Measurements from ENCODE around the gene GPNMB. TPM values are rescaled to one million over a fixed set of nuclear protein-coding genes. Genes with fewer than 3 reads are reported as not detected.

The GPNMB gene
- total RNA-seq, 1 experiment from 2014 or later: 1.2 TPM

DNA sequence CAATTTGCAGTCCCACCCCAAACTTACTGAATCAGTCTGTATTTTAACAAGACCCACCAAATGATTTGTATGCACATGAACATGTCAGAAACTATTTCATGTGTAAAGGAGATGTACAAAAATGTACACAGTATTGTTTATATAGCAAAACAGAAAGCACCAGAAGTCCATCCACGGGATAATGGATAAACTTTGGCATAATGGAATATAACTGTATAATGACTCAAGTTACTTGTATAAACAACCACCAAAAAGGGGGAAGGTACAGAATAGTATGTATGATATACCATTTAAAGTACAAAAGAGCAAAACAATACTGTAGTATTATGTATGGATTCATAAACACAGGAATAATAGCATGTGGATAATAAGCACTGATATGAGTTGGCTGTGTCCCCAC is 42.3 kb upstream of the GPNMB start:
- Histone ChIP-seq H3K4ac (ENCODE audit: low read depth, low read length) (no peak overlapping the region), H3K79me1 (ENCODE audit: insufficient read depth, low read depth, low read length, poor library complexity, severe bottlenecking) (no peaks in the 10 kb centered on the region), H3K27me3 (ENCODE audit: insufficient read depth, low read length) (no peaks in the 10 kb centered on the region), H3T11ph (ENCODE audit: low read length) (no peak overlapping the region), H2BK15ac (ENCODE audit: low read depth, low read length) (no peak overlapping the region), H2BK120ac (ENCODE audit: low read depth, low read length, poor library complexity, severe bottlenecking) (no peak overlapping the region), H3K23ac (ENCODE audit: insufficient read length, low read depth, low read length) (no peak overlapping the region), H4K5ac (ENCODE audit: insufficient read length, low read depth, low read length) (no peak overlapping the region), H2AK5ac (ENCODE audit: insufficient read length, low read length) (no peak overlapping the region), H2BK20ac (ENCODE audit: low read depth, low read length, poor library complexity, severe bottlenecking) (no peak overlapping the region), H2AFZ (ENCODE audit: low read length) (no peak overlapping the region), H3K4me1 (ENCODE audit: insufficient read depth, low read length) (no peaks in the 10 kb centered on the region), H2BK5ac (ENCODE audit: insufficient read length, low read length) (no peak overlapping the region), H3K9me3 (ENCODE audit: control insufficient read depth, low read depth, low read length) (no peaks in the 10 kb centered on the region), H4K20me1 (ENCODE audit: control insufficient read depth, insufficient read depth, insufficient read length) (no peaks in the 10 kb centered on the region), H3K23me2 (ENCODE audit: insufficient read length, low read depth, low read length, poor library complexity, severe bottlenecking) (no peaks in the 10 kb centered on the region), H3K14ac (ENCODE audit: insufficient read depth, low read length) (no peak overlapping the region), H3K56ac (ENCODE audit: insufficient read length, low read depth, low read length) (no peak overlapping the region), H3K18ac (ENCODE audit: insufficient read length, low read depth, low read length) (no peak overlapping the region), H3K9ac (ENCODE audit: extremely low read depth, insufficient read length, low read length) (no peak overlapping the region), H2BK12ac (ENCODE audit: insufficient read length, low read depth, low read length) (no peak overlapping the region), H4K8ac (replicated peaks; ENCODE audit: insufficient read length, low read depth, low read length) (no peak overlapping the region), H3K79me2 (ENCODE audit: insufficient read depth, low read length) (no peaks in the 10 kb centered on the region), H3K4me2 (ENCODE audit: insufficient read depth, insufficient read length, low read length) (no peak overlapping the region), H4K91ac (ENCODE audit: insufficient read length, low read depth, low read length) (no peak overlapping the region), H3K27ac (ENCODE audit: insufficient read length, low read depth, low read length) (no peak overlapping the region)
- DNase-seq: no peak
- TF ChIP-seq, protein P1, sequence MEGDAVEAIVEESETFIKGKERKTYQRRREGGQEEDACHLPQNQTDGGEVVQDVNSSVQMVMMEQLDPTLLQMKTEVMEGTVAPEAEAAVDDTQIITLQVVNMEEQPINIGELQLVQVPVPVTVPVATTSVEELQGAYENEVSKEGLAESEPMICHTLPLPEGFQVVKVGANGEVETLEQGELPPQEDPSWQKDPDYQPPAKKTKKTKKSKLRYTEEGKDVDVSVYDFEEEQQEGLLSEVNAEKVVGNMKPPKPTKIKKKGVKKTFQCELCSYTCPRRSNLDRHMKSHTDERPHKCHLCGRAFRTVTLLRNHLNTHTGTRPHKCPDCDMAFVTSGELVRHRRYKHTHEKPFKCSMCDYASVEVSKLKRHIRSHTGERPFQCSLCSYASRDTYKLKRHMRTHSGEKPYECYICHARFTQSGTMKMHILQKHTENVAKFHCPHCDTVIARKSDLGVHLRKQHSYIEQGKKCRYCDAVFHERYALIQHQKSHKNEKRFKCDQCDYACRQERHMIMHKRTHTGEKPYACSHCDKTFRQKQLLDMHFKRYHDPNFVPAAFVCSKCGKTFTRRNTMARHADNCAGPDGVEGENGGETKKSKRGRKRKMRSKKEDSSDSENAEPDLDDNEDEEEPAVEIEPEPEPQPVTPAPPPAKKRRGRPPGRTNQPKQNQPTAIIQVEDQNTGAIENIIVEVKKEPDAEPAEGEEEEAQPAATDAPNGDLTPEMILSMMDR (conservative IDR thresholded peaks at IDR 0.05): no peak
- no peak overlapping the region for H3K27ac Mint-ChIP-seq
- H3K9me3 Mint-ChIP-seq: no peaks in the 10 kb centered on the region
- no peaks in the 10 kb centered on the region for H3K4me1 Mint-ChIP-seq
- peaks cover 19 to 32% (median 30%) of the 10 kb centered on the region in 3 experiments; a peak in 6 of 7 replicates for H3K36me3 Mint-ChIP-seq (ENCODE audit: insufficient read depth in 1 of 3, low read depth in 3 of 3)
- no CpG with 5 or more reads among the region's 1 CpG for WGBS (ENCODE audit: extremely low coverage, insufficient read length, low lambda C conversion rate)
- no peaks in the 10 kb centered on the region for H3K27me3 Mint-ChIP-seq (ENCODE audit: low read depth)
- no peak overlapping the region for H3K4me3 Mint-ChIP-seq
